ENCODE measurements around the gene POTEJ.
"Not testable (repeated sequence)": the region's sequence is repeated elsewhere in the genome, so short reads cannot be mapped to it uniquely, and the experiment has no call there.

POTEJ gene

DNA sequence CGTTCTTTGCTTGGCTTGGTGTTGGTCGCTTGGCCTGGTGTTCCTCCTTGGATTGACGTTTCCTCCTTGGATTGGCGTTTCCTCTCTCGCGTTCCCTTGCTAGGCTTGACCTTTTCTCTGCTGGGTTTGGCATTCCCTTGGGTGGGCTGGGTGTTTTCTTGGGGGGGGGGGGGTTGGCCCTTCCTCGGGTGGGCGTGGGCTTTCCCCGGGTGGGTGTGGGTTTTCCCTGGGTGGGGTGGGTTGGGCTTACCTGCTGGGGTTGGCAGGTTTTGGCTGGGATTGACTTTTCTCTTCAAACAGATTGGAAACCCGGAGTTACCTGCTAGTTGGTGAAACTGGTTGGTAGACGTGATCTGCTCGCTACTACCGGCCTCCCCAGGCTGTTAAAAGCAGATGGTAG, at the start of gene POTEJ:
POTEJ (plus strand) TSS at position 301 of the 400 bp plus-strand sequence; CDS start at position 394, 93 bp downstream.
- not testable (repeated sequence) for DNase-seq

DNA sequence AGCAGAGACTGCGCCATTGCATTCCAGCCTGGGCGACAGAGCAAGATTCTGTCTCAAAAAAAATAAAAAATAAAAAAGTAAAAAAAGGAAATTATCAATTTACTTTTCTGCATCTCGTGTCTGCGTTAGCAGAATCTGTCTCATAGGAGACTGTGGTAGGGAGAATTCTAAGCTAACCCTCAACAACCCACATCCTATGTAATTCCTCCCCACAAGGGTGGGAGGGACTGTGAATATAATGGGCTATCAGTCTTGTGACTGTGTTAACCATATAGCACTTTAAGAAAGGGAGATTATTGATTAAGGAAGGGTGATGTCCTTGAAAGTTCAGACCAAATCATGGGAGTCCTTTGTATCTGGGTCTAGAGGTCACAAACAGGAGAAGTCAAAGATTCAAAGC, 45.1 kb upstream of the POTEJ start:
- DNase-seq = not testable (repeated sequence)

DNA sequence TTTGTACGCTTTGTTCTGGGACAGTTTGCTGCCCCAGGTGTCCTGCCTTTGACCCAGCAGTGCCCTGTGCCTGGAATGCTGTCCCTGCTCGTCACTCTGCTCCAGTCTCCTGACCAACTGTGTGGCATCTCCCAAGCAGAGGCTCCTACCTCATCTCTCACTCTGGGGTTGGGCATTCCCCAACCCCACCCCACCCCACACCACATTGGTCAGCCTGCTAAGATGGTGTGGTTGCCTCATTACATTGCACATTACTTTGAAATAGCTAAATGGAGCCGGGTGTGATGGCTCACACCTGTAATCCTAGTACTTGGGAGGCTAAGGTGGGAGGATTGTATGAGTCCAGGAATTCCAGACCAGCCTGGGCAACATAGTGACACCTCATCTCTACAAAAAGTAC, 39.3 kb upstream of the POTEJ start:
- DNase-seq = not testable (repeated sequence)

DNA sequence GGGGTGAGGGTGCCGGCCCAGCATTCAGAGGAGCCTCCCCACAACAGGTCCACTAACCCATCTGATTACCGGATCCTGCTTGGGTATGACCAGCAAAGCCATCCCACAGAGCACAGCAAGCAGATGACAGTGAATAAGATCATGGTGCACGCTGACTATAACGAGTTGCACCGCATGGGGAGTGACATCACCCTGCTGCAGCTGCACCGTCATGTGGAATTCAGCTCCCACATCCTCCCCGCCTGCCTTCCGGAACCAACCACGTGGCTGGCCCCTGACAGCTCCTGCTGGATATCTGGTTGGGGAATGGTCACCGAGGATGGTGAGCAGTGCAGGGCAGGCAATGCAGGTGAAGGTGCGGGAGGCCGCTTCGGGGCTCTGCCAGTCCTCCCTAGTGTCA, 37.0 kb upstream of the POTEJ start:
- not testable (repeated sequence) for DNase-seq

DNA sequence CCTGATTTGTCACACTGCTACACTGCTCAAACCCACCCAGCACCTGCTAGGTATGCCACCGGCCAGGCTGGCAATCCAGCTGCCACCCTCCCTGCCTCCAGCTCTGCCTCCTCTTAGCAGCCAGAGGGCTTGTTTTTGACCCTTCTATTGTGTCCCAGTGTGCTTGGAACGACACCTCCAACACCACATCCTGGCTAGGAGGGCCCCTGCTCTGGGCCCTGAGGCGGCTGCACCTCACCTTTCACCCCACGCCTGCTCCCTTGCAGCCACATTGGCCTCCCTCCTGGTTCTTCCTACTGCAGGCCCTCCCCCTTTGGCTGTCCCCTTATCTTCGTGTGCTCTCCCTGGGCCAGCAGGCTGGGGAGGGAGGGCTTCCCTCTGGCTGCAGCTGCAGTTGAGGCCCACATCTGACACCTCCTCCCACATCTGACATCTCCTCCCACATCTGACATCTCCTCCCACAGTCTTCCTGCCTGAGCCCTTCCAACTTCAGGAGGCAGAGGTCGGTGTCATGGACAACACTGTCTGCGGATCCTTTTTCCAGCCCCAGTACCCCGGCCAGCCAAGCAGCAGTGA, 34.9 kb upstream of the POTEJ start:
- DNase-seq = not testable (repeated sequence)

DNA sequence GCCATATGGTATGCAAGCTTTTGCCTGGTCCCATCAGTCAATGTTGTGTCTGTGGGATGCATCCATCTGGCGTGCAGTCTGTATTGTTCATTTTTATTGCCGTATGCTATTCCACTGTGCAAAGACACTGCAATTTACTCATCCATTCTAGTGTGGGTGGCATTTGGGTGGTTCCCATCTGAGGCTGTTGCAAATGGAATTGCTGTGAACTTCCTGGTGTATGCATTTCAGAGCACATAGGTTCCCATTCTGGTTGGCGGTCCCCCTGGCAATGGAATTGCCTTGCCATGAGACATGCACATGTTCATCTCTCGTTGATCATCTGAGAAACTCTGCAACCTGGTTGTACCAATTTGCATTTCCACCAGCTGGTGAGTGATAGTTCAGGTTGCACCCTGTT, 33.7 kb upstream of the POTEJ start:
- not testable (repeated sequence) for DNase-seq

DNA sequence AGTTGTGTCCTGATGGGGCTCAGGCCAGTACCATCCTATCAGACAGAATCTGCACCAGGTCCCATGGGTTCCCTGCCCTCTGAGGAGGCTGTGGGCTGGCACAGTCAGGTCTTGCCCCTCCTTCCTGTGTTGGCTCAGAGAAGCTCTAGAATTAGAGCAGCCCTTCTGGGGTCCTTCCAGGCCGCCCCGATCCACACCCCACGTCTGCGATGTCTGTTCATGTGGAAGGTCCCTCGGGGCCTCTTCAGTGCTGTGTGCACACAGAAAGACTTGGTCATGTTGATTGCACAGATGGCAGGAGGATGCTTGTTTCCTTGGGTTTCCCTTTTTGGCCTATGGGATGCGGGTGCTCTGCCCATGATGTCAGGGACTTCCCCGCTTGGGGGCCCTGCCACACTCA, 32.1 kb upstream of the POTEJ start:
- not testable (repeated sequence) for DNase-seq

DNA sequence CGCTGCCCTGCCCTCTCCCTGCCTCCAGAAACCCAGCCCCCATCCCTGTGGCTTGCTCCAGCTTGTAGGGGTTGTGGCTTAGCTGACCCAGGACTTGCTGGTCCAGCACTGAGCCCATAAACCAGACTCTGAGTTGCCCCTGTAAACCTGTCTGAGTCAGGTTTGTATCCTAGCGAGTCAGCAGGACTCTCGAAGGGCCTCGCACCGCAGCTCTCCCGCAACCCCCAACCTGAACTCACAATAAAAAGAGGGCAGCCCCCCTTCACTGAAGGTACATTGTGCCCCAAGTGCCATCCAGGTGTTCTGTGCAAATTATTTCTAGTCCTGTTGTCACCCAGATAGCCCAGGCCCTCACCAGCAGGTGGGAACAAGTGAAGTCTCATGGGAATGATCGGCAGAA, 29.7 kb upstream of the POTEJ start:
- DNase-seq = not testable (repeated sequence)

DNA sequence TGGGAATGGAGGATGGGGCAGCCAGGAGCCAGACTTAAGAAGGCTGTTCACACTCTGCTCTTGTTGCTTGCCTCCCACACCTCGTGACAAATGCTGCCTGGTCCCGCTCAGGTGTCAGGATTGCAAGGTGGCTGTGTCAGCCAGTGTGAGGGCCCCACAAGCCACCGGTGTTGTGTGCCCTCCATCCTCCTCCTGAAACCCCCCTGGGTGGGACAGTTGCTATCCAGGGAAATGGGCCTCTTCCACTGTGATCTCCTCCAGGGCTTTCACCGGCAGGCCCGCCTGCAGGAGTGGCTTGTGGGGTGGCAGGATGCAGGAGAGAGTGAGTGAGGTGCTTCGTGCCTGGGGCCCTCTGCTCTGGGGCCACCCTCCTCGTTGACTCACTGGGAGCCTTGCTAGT, 28.3 kb upstream of the POTEJ start:
- DNase-seq = not testable (repeated sequence)

DNA sequence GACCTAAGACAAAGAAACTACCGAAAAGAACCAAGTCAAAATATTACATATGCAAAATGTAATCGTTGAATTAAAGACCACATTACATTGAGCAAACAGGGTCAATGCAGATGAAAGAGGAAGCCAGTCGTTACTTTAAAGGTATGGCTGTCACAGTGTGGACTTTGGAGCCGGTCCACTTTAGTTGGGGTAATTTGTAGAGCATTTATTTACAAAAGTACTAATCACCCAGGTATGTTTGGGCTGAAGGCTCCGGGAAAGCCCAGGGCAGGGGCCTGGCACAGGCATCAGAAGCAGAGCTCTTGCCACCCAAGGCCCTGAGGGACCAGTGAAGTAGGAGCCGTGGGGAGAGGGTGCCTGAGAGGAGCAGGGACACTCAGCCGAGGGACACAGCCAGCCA, 27.7 kb upstream of the POTEJ start:
- not testable (repeated sequence) for DNase-seq

DNA sequence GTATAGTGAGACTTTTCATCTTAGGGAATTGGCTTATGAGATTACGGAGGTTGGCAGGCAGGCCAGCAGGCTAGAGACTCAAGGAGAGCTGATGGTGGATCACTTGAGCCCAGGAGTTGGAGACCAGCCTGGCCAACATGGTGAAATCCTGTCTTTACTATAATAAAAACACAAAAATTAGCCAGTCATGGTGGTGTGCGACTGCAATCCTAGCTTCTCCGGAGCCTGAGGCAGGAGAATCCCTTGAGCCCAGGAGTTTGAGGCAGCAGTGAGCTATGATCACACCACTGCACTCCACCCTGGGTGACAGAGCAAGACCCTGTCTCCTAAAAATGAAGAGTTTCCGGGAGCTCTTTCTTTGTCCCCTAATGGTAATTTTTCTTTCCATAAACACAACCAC, 26.5 kb upstream of the POTEJ start:
- not testable (repeated sequence) for DNase-seq

DNA sequence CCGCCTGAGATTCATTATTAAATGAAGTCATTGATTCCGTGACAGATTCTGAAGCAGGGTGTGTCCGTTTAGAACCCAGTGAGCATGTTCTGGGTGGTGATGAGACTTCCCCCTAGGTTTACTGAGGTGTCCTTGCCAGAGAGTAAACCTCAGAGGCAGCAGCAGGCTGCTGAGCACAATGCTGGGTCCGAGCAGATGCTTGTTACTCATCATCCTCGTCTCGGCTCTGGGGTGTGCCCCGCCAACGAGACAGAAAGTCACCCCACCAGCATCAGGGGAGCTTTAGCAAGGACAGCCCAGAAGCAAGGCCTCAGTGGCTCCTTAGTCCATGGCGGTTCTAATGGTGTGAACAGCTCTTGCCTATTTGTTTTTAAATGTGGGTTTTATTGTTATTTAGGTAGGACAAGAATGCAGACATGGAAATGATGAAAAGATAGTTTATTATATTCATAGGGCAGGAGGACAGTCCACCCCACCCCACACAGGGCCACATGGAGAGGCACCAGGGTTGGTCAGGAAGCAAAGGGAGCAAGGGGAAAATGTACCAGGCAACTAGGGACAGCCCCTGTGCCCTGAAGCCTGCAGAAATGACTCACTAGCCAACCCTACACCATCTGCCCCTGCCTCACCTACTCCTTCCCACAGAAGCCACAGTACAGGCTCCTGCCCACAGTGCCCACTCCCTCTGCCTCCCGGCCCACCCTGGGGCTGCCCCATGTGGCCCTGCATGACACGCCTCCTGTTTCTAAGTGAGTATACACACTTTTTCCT, 22.4 kb upstream of the POTEJ start:
- DNase-seq = not testable (repeated sequence)

DNA sequence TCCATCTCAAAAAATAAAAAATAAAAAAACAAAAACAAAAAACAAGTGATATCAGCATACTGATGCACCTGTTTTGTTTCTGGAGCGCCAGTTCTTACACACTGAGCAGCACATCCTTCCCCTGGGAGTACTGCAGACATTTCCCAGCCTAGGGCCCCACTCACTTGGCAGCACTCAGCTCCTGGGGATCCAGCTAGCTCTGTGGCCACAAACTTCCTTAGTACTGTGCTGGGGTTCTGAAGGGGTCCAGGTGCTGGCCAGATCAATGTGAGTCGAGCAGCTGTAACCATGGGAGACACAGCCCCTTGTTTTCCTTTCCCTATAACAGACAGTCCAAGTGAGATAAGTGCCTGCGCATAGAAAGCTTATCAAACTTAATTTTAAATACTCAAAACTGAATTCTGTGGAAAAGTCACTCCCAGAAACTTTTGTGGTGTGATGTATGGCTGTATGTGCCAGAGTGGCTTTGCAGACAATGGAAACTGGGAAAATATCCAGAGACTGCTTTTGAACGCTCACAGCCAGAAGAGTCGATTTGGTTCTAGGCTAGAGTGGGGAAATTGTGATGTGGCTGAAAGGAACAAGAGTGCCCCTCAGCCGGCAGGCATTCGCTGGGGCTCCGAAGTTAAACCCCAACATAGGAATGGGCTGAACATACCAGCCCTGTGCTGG, 20.9 kb upstream of the POTEJ start:
- DNase-seq = not testable (repeated sequence)

DNA sequence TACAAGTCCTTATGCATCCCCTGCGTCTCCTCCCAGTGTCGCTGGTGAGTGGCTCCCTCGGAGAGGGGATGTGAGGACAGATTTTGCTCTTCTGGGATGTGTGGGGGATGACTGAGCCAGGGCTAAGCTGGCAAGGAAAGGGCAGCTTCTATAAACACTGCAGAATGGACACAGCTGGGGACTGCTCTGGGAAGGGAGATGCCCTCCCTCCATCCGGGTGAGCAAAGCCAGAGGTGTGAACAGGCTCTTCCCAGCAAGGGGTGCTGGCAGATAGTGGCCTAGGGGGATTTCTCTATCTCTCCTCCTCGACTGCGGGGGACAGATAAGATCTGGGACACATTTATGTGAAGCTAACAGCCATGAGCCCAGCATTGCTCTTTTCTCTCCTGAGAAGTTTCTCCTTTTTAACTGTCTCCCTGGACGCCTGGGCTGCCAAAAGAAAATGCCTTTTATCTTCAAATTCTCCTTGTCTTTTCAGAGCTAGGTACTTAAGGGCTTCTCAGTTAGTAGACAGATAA, 20.3 kb upstream of the POTEJ start:
- DNase-seq = not testable (repeated sequence)

DNA sequence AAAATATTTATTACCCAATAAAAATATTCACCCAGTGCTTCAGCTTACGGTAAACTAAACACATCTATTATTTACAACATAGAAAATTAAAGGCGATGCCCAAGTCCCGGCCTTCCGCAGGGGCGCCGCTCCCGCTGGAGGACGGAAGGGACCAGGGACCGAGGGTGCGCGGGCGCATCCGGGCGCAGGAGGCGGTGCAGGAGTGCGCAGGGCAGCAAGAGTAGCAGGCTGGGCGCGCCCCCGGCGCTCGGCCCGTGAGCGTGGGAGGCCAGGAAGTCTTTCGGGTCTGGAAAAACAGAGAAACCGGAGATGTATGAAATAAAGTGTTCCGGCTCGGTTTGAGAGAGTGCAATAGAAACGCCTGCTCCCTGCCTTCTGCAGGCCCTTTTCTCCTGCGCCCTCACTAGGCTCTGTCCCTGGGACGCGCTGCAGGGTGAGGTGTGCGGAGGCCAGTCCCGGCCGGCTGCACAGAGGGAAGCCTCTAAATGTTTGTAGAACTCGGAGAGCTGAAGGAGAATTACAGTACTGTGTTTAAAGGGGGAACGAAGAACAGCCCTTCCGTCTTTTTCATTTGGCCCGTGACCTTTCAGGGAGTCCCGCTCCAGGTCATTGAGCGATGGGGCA, 18.3 kb upstream of the POTEJ start:
- DNase-seq = not testable (repeated sequence)

DNA sequence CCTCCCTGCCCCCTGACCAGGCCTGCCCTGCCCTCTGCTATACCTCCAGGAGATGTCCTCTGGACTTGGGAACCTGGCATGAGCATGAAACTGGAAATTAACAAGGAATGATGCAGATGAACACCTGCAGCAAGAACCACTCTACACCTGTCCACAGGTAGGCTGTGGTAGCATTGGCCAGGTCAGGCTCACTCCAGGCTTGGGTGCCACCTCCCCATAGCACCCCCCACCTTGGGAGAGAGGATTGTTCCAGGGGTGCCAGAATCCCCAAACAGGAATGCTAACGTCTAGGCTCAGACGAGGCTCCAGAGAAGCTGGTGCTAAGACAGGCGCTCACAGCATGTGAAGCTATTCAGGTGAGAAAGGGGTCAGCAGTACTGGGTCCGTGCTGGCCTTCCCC, 17.2 kb upstream of the POTEJ start:
- not testable (repeated sequence) for DNase-seq

DNA sequence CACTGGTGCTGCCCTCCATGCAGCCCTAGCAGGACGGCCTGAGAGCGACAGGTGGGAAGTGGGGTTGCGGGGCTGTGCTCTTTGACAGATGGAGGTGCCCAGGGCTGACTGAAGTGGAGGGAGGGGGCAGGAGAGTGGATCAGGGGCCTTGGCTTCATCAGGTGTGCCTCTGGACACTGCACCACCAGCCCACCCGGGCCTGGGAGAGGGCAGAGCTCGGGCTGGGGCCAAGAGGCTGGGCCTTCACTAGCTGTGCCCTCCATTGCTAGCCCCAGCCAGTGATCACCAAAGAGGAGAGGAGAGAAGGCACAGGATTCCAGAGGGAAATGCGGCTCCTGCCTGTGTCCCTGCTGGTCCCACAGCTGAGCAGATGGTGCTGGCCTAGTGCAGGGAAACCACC, 14.5 kb upstream of the POTEJ start:
- DNase-seq = not testable (repeated sequence)

DNA sequence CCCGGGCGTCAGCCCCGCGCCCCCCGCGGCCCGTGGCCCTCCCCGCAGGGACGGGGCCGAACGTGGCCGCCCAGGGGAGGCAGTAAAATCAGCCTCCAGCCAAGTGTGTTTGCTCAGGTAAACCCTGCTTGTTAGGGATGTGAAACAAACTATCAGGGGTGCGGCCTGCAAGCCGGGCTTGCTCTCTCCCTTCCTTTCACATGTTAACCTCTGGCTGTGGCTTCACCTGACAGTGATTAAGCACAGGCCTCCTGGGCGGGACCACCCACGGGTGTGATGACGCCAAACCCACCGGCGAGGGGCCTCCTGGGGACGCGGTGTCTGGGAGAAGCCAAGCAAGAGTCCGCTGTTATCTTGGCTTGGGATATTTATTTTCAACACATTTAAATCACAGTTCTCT, 13.2 kb upstream of the POTEJ start:
- DNase-seq = not testable (repeated sequence)

DNA sequence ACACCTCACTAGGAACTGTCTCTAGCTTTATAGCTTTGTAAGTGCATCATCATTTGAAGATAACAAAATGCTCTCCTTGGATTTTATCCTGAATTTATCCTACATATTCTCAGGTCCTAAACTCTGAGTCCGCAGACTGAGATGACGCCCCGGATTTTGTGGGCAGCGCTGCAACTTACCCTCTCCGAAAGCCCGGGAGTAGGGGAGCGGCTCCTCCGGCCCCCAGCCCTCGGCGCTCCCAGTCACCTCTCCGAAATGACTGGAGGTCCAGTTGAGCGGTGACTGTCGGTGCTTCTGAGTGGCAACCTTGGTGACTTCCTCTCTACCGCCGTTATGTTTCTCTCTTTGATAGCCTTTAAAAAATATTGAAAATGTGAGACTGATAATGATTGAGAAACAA, 12.8 kb upstream of the POTEJ start:
- DNase-seq = not testable (repeated sequence)

DNA sequence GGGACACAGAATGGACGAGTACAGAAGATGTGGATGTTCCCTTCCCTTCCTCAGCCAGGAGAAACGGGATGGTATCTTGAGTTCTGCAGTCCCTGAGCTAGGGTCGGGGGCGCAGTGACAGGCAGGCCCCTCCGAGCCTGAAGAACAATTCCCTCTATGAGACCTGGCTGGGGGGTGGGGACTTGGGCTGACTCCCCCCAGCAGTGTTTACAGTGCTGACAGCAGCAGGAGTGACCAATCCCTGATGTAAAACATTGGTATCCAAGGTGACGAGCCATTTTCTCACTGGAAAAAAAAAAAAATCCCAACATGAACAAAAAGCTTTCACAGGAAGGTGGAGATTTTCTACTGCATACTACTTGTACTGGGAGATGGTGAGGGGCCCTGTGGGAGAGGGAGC, 11.8 kb upstream of the POTEJ start, which contains the start of gene CFC1:
CFC1 (minus strand) TSS at position 183 of the 400 bp plus-strand sequence. CDS start 288 bp downstream, outside the sequence.
- not testable (repeated sequence) for DNase-seq

DNA sequence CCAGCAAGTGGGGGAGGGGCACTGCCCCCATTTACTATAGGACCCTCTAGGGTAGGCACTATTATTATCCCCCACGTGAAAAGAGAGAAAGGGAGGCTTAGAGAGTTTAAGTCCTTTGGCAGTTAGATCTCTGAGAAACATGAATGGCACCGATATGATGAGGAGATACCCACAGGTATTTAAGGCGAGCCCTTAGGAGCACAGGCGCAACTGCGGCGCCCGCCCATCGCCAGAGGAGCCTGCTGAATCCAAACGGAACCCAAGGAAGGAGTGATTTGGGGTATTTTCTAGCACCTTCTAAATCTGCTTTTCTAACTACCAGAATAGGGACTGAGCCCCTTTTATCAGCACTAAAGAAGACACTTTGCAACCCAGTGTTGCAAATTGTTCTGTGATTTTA, 11.3 kb upstream of the POTEJ start:
- not testable (repeated sequence) for DNase-seq

DNA sequence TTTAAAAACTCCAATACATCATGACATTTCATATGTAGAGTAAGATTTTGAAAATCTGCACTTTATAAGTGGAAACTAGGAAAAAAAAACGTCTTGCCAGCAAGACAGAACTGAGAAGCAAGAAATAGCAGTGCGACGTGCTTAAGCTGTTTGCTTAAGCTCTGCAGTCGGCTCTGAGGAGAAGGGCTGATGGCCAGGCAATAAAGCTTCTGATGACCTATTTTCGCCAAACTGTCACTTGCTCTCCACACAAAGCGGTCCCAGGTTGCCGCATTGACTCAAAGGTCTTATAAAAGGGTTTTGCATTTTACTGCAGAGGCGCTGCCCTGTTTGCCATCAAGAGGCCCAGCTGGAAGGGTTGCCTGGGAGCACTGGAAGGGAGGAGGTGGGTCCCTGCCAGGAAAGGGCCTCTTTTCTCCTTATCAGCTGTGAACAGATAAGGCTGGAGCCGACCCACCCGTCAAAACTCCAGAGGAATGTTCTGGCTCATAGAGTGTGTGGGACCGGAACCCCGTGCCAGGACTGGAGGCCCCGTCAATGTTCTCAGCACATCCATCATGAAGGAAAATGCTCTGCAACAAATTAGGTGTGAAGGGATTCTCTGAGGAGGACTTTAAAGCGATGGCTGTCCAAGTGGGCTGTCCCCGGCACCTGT, 9.5 kb upstream of the POTEJ start:
- not testable (repeated sequence) for DNase-seq
